ENCODE results near the gene DSC3.

GRCh38 chr18:31088532-31088931, 46.0 kb upstream of the DSC3 start:
- TF ChIP-seq CTCF (conservative IDR thresholded peaks at IDR 0.05; ENCODE audit: low read depth, low read length) (no peak), EZH2 (IDR thresholded peaks at IDR 0.05; ENCODE audit: borderline replicate concordance, low read depth, low read length, poor library complexity, severe bottlenecking) (no peak)

Data from A673 (cell line).